Upper lobe of left lung (tissue), 4 donors: Measurements from ENCODE around the gene CTBP2.

Experiments
- POLR2AphosphoS5 ChIP-seq, 2 donors: sonication (generic); formaldehyde crosslinking; IDR thresholded peaks; one replicate each; pipeline ENCODE4 v1.5.1; 2017; ENCODE audit warnings: antibody characterized with exemption in 2 of 2
- TF ChIP-seq, protein P1 (sequence below), 6 experiments: fragments of 450-650 bp in 4 of 6; fragments of 200-600 bp in 2 of 6; sonication (generic) in 2 of 6; IDR thresholded peaks; one replicate each; pipeline ENCODE4 v1.5.1; 2016 to 2019; ENCODE audit warnings: antibody characterized with exemption in 6 of 6

- TF ChIP-seq, protein P1, sequence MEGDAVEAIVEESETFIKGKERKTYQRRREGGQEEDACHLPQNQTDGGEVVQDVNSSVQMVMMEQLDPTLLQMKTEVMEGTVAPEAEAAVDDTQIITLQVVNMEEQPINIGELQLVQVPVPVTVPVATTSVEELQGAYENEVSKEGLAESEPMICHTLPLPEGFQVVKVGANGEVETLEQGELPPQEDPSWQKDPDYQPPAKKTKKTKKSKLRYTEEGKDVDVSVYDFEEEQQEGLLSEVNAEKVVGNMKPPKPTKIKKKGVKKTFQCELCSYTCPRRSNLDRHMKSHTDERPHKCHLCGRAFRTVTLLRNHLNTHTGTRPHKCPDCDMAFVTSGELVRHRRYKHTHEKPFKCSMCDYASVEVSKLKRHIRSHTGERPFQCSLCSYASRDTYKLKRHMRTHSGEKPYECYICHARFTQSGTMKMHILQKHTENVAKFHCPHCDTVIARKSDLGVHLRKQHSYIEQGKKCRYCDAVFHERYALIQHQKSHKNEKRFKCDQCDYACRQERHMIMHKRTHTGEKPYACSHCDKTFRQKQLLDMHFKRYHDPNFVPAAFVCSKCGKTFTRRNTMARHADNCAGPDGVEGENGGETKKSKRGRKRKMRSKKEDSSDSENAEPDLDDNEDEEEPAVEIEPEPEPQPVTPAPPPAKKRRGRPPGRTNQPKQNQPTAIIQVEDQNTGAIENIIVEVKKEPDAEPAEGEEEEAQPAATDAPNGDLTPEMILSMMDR (IDR thresholded peaks at IDR 0.05): no peak
- no peak for TF ChIP-seq POLR2AphosphoS5 (IDR thresholded peaks at IDR 0.05)
Observed at GRCh38 chr10:125072794-125073193, 87.6 kb downstream of the CTBP2 start.
